NCI-H526 treated with DMSO at 0.1 percent for 48 hours (cell line): ENCODE data around the gene SCN7A.
A peak's percentile ranks its signal among the peaks of the same experiment; 100 is the strongest.
"Not testable (repeated sequence)": the region's sequence is repeated elsewhere in the genome, so short reads cannot be mapped to it uniquely, and the experiment has no call there.

Experiments
- DNase-seq: peaks from one replicate; lab custom pipeline; 2025; lab: John Stamatoyannopoulos, UW

Gene SCN7A

DNA sequence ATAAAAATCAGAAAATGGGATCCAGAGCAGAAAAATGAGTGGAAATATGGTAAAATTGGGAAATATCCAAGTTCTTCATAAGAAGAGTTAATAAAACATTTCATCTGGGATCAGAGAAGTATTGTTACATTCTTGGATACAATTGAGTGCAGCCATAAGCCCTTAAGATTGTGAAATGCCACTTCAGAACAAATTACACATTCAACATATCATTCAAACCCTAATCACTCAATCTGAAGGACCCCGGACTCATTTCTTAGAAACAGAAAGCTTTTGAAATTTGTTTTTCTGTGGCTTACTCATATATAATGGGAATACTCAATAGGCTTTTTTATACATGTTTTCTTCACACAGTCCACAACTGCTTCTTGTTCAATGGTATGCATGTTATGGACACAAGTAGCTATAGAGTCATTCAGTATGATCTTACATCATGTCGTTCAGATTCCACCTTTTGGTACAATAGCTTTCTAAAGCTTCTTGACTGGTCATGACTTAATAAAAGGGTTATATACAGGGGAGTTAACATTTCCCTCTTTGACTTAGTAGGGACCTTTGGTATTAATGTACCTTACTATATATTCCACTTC is 39.9 kb downstream of the SCN7A start:
- DNase-seq: no peak

DNA sequence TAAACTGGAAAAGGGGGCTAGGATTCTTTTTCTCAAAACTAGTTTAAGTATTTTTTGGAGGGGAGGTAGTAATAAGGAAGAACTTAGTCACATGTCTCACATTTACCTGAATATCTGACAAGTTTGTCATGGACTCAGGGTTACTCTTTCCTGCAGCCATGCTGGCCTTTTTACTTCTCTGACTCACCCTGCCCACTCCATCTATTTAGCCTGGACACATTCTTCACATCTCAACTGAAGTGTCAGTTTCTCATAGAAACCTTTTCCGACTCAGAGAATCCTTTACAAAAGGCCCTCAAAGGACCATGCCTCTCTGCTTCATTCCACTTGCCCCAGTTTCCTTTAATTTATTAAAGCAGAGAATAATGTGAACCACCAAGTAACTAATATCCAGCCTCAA is 42.6 kb downstream of the SCN7A start:
- no peak for DNase-seq

GRCh38 chr2:166449439-166449838 is 44.6 kb downstream of the SCN7A start:
- DNase-seq: no peak

GRCh38 chr2:166448106-166448505 is 45.9 kb downstream of the SCN7A start:
- DNase-seq: no peak

GRCh38 chr2:166444306-166444705 is 49.7 kb downstream of the SCN7A start:
- no peak for DNase-seq

GRCh38 chr2:166440313-166440712 is 53.7 kb downstream of the SCN7A start:
- DNase-seq: no peak

DNA sequence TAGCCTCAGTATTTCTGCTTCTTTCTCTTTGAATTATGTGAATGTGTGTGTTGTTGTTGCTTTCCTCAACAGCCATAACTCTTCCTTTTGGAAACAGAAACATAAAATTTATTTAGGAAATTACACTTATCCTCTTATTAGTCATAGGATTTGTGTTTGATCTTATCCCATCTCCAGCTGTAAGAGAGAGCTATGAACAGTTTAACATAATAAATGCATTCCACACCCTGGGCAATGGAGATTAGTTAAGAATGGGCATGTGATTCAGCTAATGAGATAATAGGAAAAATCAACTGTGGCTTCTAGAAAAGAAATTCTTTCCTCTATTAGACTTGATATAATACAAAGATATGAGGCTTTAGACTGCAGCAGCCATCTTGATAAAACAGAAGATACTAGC is 55.0 kb downstream of the SCN7A start:
- DNase-seq: no peak

GRCh38 chr2:166436976-166437375 is 57.1 kb downstream of the SCN7A start:
- DNase-seq: no peak

GRCh38 chr2:166436189-166436588 is 57.9 kb downstream of the SCN7A start:
- no peak for DNase-seq

- no peak for DNase-seq
These were observed 59.6 kb downstream of the SCN7A start for GRCh38 chr2:166434491-166434890.

DNA sequence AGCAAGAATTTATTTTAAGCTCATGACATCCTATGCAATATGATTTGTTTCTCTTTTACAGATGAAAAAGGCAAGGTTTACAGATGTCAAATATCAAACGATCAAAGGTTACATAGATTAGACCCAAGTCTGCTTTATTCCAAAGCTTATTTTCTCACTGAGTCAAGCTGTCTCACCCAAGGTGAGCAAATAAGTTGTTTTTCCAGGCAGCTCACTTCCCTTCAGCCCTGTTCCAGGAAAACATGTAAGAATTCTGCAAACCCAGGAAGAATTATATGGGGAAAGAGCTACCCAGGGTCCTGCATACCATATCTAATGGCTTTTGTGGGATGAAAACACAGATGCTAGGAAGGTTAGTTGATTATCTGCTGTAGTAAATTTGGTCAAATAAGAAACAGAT is 60.6 kb downstream of the SCN7A start:
- no peak for DNase-seq

DNA sequence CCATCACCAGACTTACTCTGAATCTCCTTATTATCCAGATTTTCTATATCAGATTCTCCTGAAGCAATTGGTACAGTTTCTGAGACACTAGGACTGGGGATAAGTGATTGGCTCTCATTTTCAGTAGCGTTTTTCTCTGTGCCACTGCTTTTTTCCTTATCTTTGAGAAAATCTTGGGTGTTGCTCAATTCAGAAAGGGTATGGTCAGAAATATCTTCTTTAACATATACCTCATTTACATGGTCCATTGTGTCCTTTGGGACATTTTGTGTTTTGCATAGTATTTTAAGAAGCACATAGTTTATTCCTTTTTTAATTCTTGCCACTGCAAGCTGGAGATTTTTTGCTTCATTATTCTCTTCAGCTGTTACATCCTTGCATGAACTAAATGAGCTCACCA is 61.7 kb downstream of the SCN7A start:
- no peak for DNase-seq

DNA sequence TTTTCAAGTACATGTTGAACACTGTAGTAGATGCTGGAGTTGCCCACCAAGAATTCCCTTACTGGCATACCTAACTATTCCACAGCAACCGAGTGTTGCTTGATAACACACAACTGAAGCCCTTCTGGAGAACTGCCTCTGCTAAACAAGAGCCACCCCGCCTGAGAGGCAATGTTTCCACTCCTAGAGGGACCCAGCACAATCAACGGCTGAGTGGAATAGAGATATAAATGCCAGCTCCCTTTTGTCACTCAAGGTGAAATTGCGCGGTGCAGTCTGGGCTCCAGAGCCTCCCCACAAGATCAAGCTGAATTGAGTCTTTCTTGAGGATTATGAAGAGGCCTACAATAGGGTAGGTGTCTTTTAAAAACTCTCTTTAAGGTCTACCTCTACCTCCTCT is 69.2 kb downstream of the SCN7A start:
- no peak for DNase-seq

- peak; percentile 31 for DNase-seq
These were observed 74.5 kb downstream of the SCN7A start for GRCh38 chr2:166419616-166419934.

- DNase-seq: no peak
These were observed 75.0 kb downstream of the SCN7A start for GRCh38 chr2:166418853-166419615.

DNA sequence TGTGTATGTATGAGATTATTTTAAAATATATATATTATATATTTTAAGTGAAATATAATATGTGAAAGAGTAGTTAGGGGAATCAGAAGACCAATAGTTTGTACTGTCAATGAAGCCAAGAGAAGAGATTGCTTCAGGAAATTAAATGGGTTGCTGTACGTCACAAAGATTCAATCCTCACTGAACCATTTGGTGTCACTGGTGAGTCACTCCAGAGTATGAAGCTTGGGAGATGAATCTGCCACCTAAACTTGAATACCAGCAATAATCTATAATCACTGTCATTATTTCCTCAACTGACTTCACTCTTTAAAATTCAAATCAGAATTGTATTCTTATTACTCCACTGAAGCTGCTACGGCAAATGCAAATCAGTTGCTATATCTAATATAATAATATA is 76.4 kb downstream of the SCN7A start:
- DNase-seq: peak; percentile 3

- no peak for DNase-seq
These were observed 80.8 kb downstream of the SCN7A start for GRCh38 chr2:166413255-166413654.

GRCh38 chr2:166411473-166412230 is 82.4 kb downstream of the SCN7A start:
- no peak for DNase-seq

DNA sequence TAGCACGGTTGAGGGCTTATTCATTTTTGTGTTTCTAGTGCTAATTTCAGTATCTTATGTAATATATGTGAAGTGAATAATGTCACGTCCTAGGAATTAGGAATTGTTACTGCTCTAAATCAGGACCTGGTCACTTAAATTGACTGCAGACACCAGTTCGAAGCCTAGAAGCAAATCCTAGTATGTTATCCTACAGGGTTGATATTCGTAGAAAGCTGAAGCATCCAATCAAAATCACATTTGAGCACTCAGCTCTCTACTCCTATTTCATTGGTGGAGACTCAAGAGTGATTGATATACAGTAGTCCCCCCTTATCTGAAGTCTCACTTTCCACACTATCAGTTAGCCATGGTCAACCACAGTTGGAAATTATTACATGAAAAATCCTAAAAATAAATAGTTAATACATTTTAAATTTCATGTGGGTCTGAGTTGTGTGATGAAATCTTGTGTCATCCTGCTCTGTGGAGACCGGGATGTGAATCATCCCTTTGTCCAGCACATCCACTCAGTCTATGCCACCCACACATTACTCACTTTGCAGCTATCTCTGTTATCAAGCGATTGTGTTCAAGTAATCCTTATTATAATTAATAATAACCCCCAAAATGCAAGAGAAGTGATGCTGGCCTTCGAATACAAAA is 83.1 kb downstream of the SCN7A start:
- DNase-seq: no peak

- not testable (repeated sequence) for DNase-seq
These were observed 86.3 kb downstream of the SCN7A start for GRCh38 chr2:166407746-166408145.

GRCh38 chr2:166406374-166406773 is 87.7 kb downstream of the SCN7A start:
- DNase-seq: no peak

DNA sequence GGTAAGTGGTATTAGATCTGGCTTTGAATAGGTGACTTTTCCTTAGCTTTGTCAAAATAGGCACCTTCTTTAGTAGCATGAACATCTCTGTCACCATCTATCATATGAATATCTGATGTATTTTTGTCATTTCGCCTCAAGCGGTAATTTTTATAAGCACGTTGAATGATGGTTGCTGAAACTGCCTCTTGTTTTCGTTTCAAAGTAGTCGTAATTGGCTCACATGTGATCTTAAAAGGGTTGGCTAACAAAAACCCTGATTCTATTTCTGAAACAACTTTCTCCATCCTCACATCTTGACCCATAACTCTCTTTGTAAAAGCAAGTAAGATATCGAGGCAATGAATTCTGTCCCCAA is 88.5 kb downstream of the SCN7A start:
- DNase-seq: no peak
